K562 (cell line): ENCODE data around the gene HOXD9. TPM values are rescaled to one million over a fixed set of nuclear protein-coding genes. Genes with fewer than 3 reads are reported as not detected.

ENCODE experiments used
- ATAC-seq: fragments of 200-7000 bp; cut with Tn5 transposase; 3 replicates; pipeline ENCODE4 v1.9.1; 2020; ENCODE audit warnings: moderate library complexity
- BruUV-seq: library from RNA; stranded (reverse); fragments of 400-500 nt; replicated peaks from 2 replicates; lab custom pipeline; 2021; lab: Mats Ljungman, UMichigan
- CTCF ChIA-PET: fragments of 300-600 bp; formaldehyde crosslinking; extraction: SDS; loops from one replicate; lab custom pipeline; 2021; ENCODE audit warnings: low intra/inter-chr PET ratio; lab: Yijun Ruan, JAX
- POLR2A ChIA-PET: fragments of 300-600, 350-650 bp; sonication (Branson Sonifier 250); formaldehyde crosslinking; extraction: SDS; loops from one replicate; lab custom pipeline; 2021; ENCODE audit warnings: antibody characterized with exemption, inconsistent platforms; lab: Yijun Ruan, JAX
- DNase-seq, 4 experiments: peaks; one replicate each; pipeline versions ENCODE4 v3.0.0 to v3.0.0-alpha.2; 2011 to 2018; ENCODE audit warnings: low spot score in 3 of 4, mixed read lengths in 3 of 4; ENCODE audit errors: extremely low read depth in 1 of 4
- FAIRE-seq: peaks from 2 replicates; lab custom pipeline; 2011; peaks lifted over from hg19 to GRCh38; lab: Jason Lieb, UNC
- H2AFZ ChIP-seq: 2 replicates; pipeline ENCODE4 v1.6.0; 2011; ENCODE audit warnings: low read depth, low read length, control low read depth, inconsistent platforms
- H3K27ac ChIP-seq: fragments of 200-600 bp; 3 replicates; pipeline ENCODE4 v1.8.0; 2011; ENCODE audit warnings: low read depth, mild to moderate bottlenecking, control low read depth, inconsistent platforms, low read length, moderate library complexity, mixed read lengths; ENCODE audit errors: extremely low read depth
- H3K27me3 ChIP-seq, 2 experiments: fragments of 300-600 bp in 1 of 2; 2 replicates in 1 of 2; 3 replicates in 1 of 2; pipeline versions ENCODE4 v1.6.0 to v1.8.0; 2011; ENCODE audit warnings: inconsistent platforms in 2 of 2, low read length in 2 of 2, mild to moderate bottlenecking in 1 of 2, mixed read lengths in 1 of 2, moderate library complexity in 1 of 2; ENCODE audit not compliant: control insufficient read depth in 2 of 2, insufficient read depth in 2 of 2
- H3K36me3 ChIP-seq: fragments of 300-600 bp; 3 replicates; pipeline ENCODE4 v1.8.0; 2011; ENCODE audit warnings: mild to moderate bottlenecking, low read length, inconsistent platforms; ENCODE audit not compliant: control insufficient read depth, insufficient read depth
- H3K4me1 ChIP-seq, 2 experiments: fragments of 200-600 bp in 1 of 2; replicated peaks in 1 of 2; 2 replicates in 1 of 2; 3 replicates in 1 of 2; pipeline versions ENCODE4 v1.5.1 to v1.8.0; 2011; ENCODE audit warnings: inconsistent platforms in 2 of 2, low read length in 2 of 2, mild to moderate bottlenecking in 1 of 2, mixed read lengths in 1 of 2, moderate library complexity in 1 of 2; ENCODE audit not compliant: control insufficient read depth in 2 of 2, insufficient read depth in 2 of 2
- H3K4me2 ChIP-seq: 2 replicates; pipeline ENCODE4 v1.6.1; 2011; ENCODE audit warnings: low read length, control low read depth, inconsistent platforms, mixed read lengths; ENCODE audit not compliant: insufficient read depth
- H3K4me3 ChIP-seq: fragments of 200-600 bp; sonication (generic), shearing (Covaris generic); 2 replicates; pipeline ENCODE4 v1.5.1; 2016; ENCODE audit warnings: control low read depth, inconsistent platforms
- H3K79me2 ChIP-seq: fragments of 200-600 bp; 3 replicates; pipeline ENCODE4 v1.8.0; 2011; ENCODE audit warnings: low read length, inconsistent platforms; ENCODE audit not compliant: control insufficient read depth, insufficient read depth
- H3K9ac ChIP-seq, 2 experiments: 2 replicates each; pipeline versions ENCODE4 v1.6.0 to v1.6.1; 2011; ENCODE audit warnings: low read depth in 2 of 2, low read length in 2 of 2, control low read depth in 1 of 2, inconsistent platforms in 1 of 2, mild to moderate bottlenecking in 1 of 2, mixed read lengths in 1 of 2; ENCODE audit not compliant: insufficient read depth in 1 of 2
- H3K9me1 ChIP-seq: one replicate; pipeline ENCODE4 v1.6.0; 2011; ENCODE audit warnings: inconsistent platforms, mild to moderate bottlenecking, low read length, moderate library complexity; ENCODE audit not compliant: control insufficient read depth, insufficient read depth
- H3K9me3 ChIP-seq: replicated peaks from 2 replicates; pipeline ENCODE4 v1.5.1; 2011; ENCODE audit warnings: low read depth, low read length, inconsistent platforms; ENCODE audit not compliant: control insufficient read depth, insufficient read depth
- H4K20me1 ChIP-seq: replicated peaks from 2 replicates; pipeline ENCODE4 v1.6.1; 2011; ENCODE audit warnings: low read length, inconsistent platforms, mixed read lengths; ENCODE audit not compliant: control insufficient read depth, insufficient read depth
- ARID4B ChIP-seq: sonication (generic); formaldehyde crosslinking; IDR thresholded peaks from 2 replicates; pipeline ENCODE4 v1.8.0; 2022; ENCODE audit warnings: mild to moderate bottlenecking, missing genetic modification reagents
- ARNT ChIP-seq, 2 experiments: fragments of 450-650 bp; IDR thresholded peaks; 2 replicates each; pipeline ENCODE4 v1.6.1; 2016; ENCODE audit warnings: mild to moderate bottlenecking in 1 of 2
- CBX1 ChIP-seq: sonication (generic); IDR thresholded peaks from 2 replicates; pipeline ENCODE4 v1.6.1; 2016; ENCODE audit warnings: antibody characterized with exemption, low read depth, mild to moderate bottlenecking
- CGGBP1 ChIP-seq: fragments of 250-450 bp; sonication (Bioruptor Pico); IDR thresholded peaks from 2 replicates; pipeline ENCODE4 v1.9.0; 2021; ENCODE audit warnings: mild to moderate bottlenecking
- CTBP1 ChIP-seq: fragments of 450-650 bp; IDR thresholded peaks from 2 replicates; pipeline ENCODE4 v1.6.1; 2016; ENCODE audit warnings: borderline replicate concordance
- FOS ChIP-seq: IDR thresholded peaks from 3 replicates; pipeline ENCODE4 v1.6.1; 2011; ENCODE audit not compliant: insufficient read length; ENCODE audit errors: extremely low read depth
- HBP1 ChIP-seq: fragments of 450-650 bp; formaldehyde crosslinking; IDR thresholded peaks from 2 replicates; pipeline ENCODE4 v1.4.0; 2022; ENCODE audit warnings: missing genetic modification characterization
- KAT2B ChIP-seq: IDR thresholded peaks from one replicate; pipeline ENCODE4 v1.6.1; 2012; ENCODE audit warnings: low read depth, mild to moderate bottlenecking, control low read depth, inconsistent platforms, low read length, moderate library complexity
- LCOR ChIP-seq: sonication (generic); formaldehyde crosslinking; IDR thresholded peaks from 2 replicates; pipeline ENCODE4 v1.8.0; 2022; ENCODE audit warnings: mild to moderate bottlenecking, missing genetic modification reagents
- MAZ ChIP-seq, 2 experiments: fragments of 450-650 bp in 1 of 2; sonication (generic) in 1 of 2; formaldehyde crosslinking; IDR thresholded peaks in 1 of 2; conservative IDR thresholded peaks in 1 of 2; 2 replicates each; pipeline versions ENCODE4 v1.4.0 to v1.5.0; 2020; ENCODE audit warnings: mild to moderate bottlenecking in 1 of 2, missing genetic modification reagents in 1 of 2
- PCBP1 ChIP-seq: fragments of 200-400 bp; formaldehyde crosslinking; IDR thresholded peaks from 2 replicates; pipeline ENCODE4 v1.6.1; 2018; ENCODE audit warnings: mild to moderate bottlenecking, low read depth, low read length; ENCODE audit not compliant: poor library complexity, severe bottlenecking
- PHF8 ChIP-seq: fragments of 200-600 bp; sonication (generic); IDR thresholded peaks from 2 replicates; pipeline ENCODE4 v1.6.1; 2012; ENCODE audit warnings: mixed run types, mild to moderate bottlenecking, inconsistent platforms, low read length, moderate library complexity, borderline replicate concordance
- RFX1 ChIP-seq: fragments of 450-650 bp; IDR thresholded peaks from 2 replicates; pipeline ENCODE4 v1.6.1; 2016; ENCODE audit warnings: mild to moderate bottlenecking, moderate library complexity
- SNAPC5 ChIP-seq: fragments of 250-450 bp; sonication (Bioruptor Pico); IDR thresholded peaks from 2 replicates; pipeline ENCODE4 v1.8.0; 2021; ENCODE audit warnings: moderate library complexity, mild to moderate bottlenecking, inconsistent platforms
- ZNF175 ChIP-seq: fragments of 200-800 bp; sonication (Bioruptor generic); IDR thresholded peaks from 2 replicates; pipeline ENCODE4 v1.6.1; 2016; ENCODE audit warnings: low read depth, mild to moderate bottlenecking, missing genetic modification characterization, missing compliant biosample characterization
- WGBS: fragments of 100-300 bp; shearing (Covaris generic); methylation state at CpG from one replicate; pipeline ENCODE4 v1.1.6; 2016; ENCODE audit warnings: low coverage, mixed read lengths; ENCODE audit not compliant: insufficient coverage; ENCODE audit errors: missing lambda C conversion rate; 5-methylcytosine and 5-hydroxymethylcytosine counted together
- in situ Hi-C: fragments of 300-500 bp; cut with MboI; formaldehyde crosslinking; loops from 4 replicates; pipeline ENCODE4 v1.15.0; 2018; ENCODE audit warnings: inconsistent platforms, mixed read lengths
- intact Hi-C: fragments of 100-400 bp; cut with micrococcal nuclease; formaldehyde crosslinking; loops from 2 replicates; pipeline ENCODE4 v1.14.2; 2022
- polyA plus RNA-seq, 8 experiments: library from polyadenylated mRNA; depleted of rRNA in 4 of 8; stranded (reverse) in 5 of 8; unstranded in 3 of 8; fragments of >200 nt; fragmentation: Nextera tagmentation in 2 of 8; fragmentation: Illumina TruSeq in 1 of 8; extraction: Ambion mirVana in 2 of 8; extraction: Trizol in 1 of 8; gene quantifications; 2 replicates each; pipeline versions ENCODE4 v1.2.1 to v1.2.3, GENCODE V29; 2011 to 2014; ENCODE audit warnings: inconsistent platforms in 1 of 8, missing spikeins in 1 of 8
- total RNA-seq, 7 experiments: library from RNA; depleted of rRNA in 6 of 7; stranded (reverse); fragments of >200 nt in 6 of 7; fragmentation: Illumina TruSeq in 2 of 7; extraction: Trizol in 2 of 7; gene quantifications; 2 replicates each; pipeline versions ENCODE4 v1.2.1 to v1.2.3, GENCODE V29; 2011 to 2021; ENCODE audit warnings: low replicate concordance in 1 of 7

HOXD9 gene
- total and polyA plus RNA-seq, 9 of the 15 experiments (the other 6 are each of a cell fraction or from before 2014, with no cell fraction given): not detected

- Histone ChIP-seq H3K9me3 (no peaks in the 10 kb centered on the region), H2AFZ (peak overlapping the region; percentile 28; the same call in 1 of the 2 replicates), H3K9ac (peak overlapping the region in 1 of 2 experiments; percentile 62; a peak in 2 of 4 replicates), H4K20me1 (0 out of 2 replicates have a peak, but pooled peaks cover 5% of the 10 kb centered on the region), H3K27me3 (peaks cover 46 to 63% of the 10 kb centered on the region in 2 experiments), H3K79me2 (no peaks in the 10 kb centered on the region), H3K36me3 (no peaks in the 10 kb centered on the region), H3K27ac (no peak overlapping the region), H3K4me2 (peak overlapping the region; percentile 29), H3K4me1 (peaks cover 0 to 21% of the 10 kb centered on the region in 2 experiments; a peak in 2 of 5 replicates), H3K9me1 (no peaks in the 10 kb centered on the region), H3K4me3 (peak overlapping the region; percentile 27)
- in situ Hi-C loops: loop anchor here (25.0 kb wide), 2 partner anchors 682 to 1632 kb away; no protein-coding TSS in a partner anchor
- FAIRE-seq (no peak), DNase-seq (peak; percentile 49 to 66 (median 61)), ATAC-seq (peak; percentile 80)
- under 1% methylated on average over 46 of the region's 100 CpGs for WGBS
- intact Hi-C loops: no loop called here
- no TSS peak for BruUV-seq
- ChIA-PET CTCF (no interaction called here), POLR2A (no interaction called here)
- TF ChIP-seq LCOR (CRISPR knock-in tag): no peak
- no peak for TF ChIP-seq CBX1
- TF ChIP-seq RFX1: 0 out of 2 replicates have a peak, but pooled peaks have one; percentile 9
- peak in 1 of 2 experiments; percentile 60; a peak in 2 of 4 replicates for TF ChIP-seq MAZ (CRISPR knock-in tag; conservative IDR thresholded peaks at IDR 0.05 in 1 of 2, IDR thresholded peaks at IDR 0.05 in 1 of 2)
- no peak for TF ChIP-seq SNAPC5 (CRISPR knock-in tag)
- TF ChIP-seq CTBP1: peak; percentile 86
- no peak for TF ChIP-seq CGGBP1
- TF ChIP-seq PCBP1: no peak
- TF ChIP-seq ARNT (IDR thresholded peaks at IDR 0.05): no peak
- no peak for TF ChIP-seq ARID4B (CRISPR knock-in tag)
- TF ChIP-seq ZNF175 (CRISPR knock-in tag): no peak
- no peak for TF ChIP-seq KAT2B
- TF ChIP-seq HBP1: no peak
- no peak for TF ChIP-seq FOS
- peak; percentile 20; the same call in 1 of the 2 replicates for TF ChIP-seq PHF8
Observed at GRCh38 chr2:176130147-176130956, 7.8 kb downstream of the HOXD9 start.
